IPS DF 19.7 (cell line): ENCODE data around the gene CCDC73.
A peak's percentile ranks its signal among the peaks of the same experiment; 100 is the strongest.

Source experiments
- DNase-seq: peaks from one replicate; pipeline ENCODE4 v3.0.0-alpha.2; 2013; ENCODE audit warnings: low read depth, low spot score

CCDC73 gene

GRCh38 chr11:32586576-32587190 is 207.8 kb downstream of the CCDC73 start:
- no peak for DNase-seq

GRCh38 chr11:32584921-32585320 is 209.5 kb downstream of the CCDC73 start:
- DNase-seq: no peak

GRCh38 chr11:32583459-32584271 is 210.8 kb downstream of the CCDC73 start, which contains the start of gene EIF3M:
Gene EIF3M (plus strand): TSS chr11:32583831. CDS start chr11:32583888, 57 bp downstream.
- DNase-seq: peak; percentile 75

GRCh38 chr11:32581556-32581955 is 212.9 kb downstream of the CCDC73 start:
- DNase-seq: no peak

GRCh38 chr11:32580967-32581366 is 213.5 kb downstream of the CCDC73 start:
- no peak for DNase-seq

- DNase-seq: no peak
Observed at GRCh38 chr11:32576456-32576855, 218.0 kb downstream of the CCDC73 start.

GRCh38 chr11:32575070-32575469 is 219.4 kb downstream of the CCDC73 start:
- no peak for DNase-seq

- no peak for DNase-seq
Observed at GRCh38 chr11:32574421-32574820, 220.0 kb downstream of the CCDC73 start.

GRCh38 chr11:32573228-32573627 is 221.2 kb downstream of the CCDC73 start:
- no peak for DNase-seq

- DNase-seq: peak; percentile 47
Observed at GRCh38 chr11:32571039-32571438, 223.4 kb downstream of the CCDC73 start.

GRCh38 chr11:32569313-32569881 is 225.1 kb downstream of the CCDC73 start:
- no peak for DNase-seq

- DNase-seq: no peak
Observed at GRCh38 chr11:32567154-32567553, 227.3 kb downstream of the CCDC73 start.

- DNase-seq: no peak
Observed at GRCh38 chr11:32566517-32566916, 227.9 kb downstream of the CCDC73 start.

GRCh38 chr11:32563600-32563959 is 230.9 kb downstream of the CCDC73 start:
- DNase-seq: no peak

GRCh38 chr11:32562839-32563599 is 231.4 kb downstream of the CCDC73 start:
- DNase-seq: no peak

GRCh38 chr11:32561835-32562234 is 232.6 kb downstream of the CCDC73 start:
- DNase-seq: no peak

GRCh38 chr11:32555895-32556294 is 238.6 kb downstream of the CCDC73 start:
- DNase-seq: no peak

- DNase-seq: no peak
Observed at GRCh38 chr11:32555091-32555490, 239.4 kb downstream of the CCDC73 start.
